GM12801 (cell line): Measurements from ENCODE around the gene TBX18.

Experiments
- TF ChIP-seq, protein P1 (sequence below): IDR thresholded peaks from one replicate; pipeline ENCODE4 v1.5.1; 2011; ENCODE audit warnings: control low read depth; ENCODE audit not compliant: insufficient read length; ENCODE audit errors: extremely low read depth

The TBX18 gene

DNA sequence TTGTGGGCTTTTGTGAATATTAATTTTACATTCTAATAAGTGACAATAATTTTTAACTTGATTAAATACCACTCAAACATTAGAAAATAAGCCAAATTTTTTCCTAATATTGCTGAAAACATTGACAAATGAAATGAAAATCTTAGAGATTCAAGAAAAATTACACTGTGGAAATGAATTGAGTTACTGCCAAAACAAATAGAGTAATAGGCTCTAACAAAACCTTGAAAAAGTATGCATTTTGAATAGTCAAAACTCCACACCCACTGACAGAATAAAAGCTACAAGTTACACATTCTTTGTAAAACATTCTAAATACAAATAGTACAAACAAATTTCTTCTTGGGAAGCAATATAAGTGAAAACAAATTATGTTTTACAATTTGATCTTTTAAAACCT is 5.9 kb downstream of the TBX18 start:
- TF ChIP-seq, protein P1, sequence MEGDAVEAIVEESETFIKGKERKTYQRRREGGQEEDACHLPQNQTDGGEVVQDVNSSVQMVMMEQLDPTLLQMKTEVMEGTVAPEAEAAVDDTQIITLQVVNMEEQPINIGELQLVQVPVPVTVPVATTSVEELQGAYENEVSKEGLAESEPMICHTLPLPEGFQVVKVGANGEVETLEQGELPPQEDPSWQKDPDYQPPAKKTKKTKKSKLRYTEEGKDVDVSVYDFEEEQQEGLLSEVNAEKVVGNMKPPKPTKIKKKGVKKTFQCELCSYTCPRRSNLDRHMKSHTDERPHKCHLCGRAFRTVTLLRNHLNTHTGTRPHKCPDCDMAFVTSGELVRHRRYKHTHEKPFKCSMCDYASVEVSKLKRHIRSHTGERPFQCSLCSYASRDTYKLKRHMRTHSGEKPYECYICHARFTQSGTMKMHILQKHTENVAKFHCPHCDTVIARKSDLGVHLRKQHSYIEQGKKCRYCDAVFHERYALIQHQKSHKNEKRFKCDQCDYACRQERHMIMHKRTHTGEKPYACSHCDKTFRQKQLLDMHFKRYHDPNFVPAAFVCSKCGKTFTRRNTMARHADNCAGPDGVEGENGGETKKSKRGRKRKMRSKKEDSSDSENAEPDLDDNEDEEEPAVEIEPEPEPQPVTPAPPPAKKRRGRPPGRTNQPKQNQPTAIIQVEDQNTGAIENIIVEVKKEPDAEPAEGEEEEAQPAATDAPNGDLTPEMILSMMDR, result no peak

DNA sequence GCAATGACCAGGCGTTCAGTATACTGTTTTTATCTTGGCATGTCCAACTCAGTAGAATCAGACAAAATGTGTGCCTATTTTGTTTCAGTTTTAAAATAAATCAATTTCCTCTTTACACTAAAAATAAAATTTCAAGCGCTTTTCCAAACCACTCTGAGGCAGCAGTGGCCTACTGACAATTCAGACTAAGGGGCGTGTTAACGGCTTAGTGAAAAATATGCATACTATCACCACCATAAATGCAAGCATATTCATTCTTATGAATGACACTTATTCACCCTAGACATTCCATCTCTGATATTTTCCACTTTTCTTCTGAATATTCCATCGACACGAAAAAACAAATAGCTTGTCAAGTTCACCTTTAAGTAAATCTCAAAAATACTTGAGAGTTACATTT is 7.5 kb downstream of the TBX18 start:
- TF ChIP-seq, protein P1, result no peak

DNA sequence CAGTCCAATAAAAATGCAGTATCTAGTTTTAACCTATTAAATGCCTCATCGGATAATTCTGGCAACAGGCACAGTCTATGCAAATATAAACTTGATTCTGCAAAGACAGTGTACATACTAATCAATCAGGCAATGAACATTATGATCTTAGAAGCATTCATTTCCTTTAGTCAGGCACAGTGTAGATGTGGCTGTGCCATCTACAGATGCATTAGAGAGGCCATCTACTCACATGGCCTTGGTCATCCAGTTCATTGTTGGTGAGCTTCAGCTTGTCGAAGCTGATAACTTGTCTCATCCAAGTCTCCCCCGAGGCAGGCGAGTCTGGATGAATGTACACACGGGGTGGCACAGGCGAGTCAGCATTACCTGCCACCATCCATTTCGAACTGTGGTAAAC is 7.9 kb downstream of the TBX18 start:
- TF ChIP-seq, protein P1, result no peak

DNA sequence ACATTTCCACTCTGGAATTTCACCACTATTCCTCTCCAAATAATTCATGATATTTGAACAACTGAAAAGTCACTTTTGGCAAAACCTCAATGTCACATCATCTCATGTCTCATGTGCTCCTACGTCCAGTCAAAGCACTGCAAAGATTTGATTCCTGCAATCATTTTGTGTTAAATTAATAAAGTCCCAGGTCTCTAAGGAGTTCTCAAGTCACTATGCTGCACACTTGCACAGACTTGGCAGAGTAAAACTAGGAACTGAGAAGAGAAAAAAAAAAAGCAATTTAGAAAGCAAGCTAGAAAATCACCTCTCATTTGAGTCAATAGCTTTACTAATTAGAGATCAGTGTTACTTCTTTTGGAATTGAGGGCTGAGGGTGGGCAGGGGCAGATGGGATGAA is 11.2 kb downstream of the TBX18 start:
- TF ChIP-seq, protein P1, result no peak

DNA sequence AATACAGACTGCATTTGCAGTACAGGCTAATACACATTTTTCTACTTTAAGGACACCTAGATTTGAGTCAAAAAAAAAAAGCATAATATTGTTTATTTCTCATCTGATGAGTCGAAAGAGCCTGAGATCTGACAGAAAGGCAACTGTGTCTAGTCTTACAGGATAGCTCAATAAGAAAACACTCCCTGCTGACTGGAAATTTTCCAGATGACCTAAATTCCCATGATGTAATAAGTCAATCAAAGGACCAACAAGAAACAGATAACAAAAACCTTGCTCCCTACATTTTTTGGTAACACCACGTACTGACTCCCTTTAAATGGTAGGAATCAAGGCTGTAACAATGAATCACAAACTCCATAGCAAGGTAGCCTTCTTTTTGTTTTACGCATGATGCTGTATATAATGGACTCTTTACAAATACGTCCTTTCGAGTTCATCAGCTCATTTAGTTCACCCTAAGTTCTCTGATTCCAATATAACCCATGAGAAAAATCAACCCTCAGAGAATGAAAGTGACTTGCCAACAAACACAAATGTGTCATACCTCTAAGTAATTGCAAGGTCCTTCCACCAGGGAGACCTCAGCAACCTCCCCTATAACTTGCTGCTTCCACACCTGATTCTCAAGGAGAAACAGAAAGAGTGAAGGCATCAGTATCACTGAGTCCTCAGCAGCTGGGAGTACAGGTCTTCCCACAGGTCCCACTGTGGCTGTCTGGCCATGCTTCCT is 12.1 kb downstream of the TBX18 start:
- TF ChIP-seq, protein P1, result no peak

DNA sequence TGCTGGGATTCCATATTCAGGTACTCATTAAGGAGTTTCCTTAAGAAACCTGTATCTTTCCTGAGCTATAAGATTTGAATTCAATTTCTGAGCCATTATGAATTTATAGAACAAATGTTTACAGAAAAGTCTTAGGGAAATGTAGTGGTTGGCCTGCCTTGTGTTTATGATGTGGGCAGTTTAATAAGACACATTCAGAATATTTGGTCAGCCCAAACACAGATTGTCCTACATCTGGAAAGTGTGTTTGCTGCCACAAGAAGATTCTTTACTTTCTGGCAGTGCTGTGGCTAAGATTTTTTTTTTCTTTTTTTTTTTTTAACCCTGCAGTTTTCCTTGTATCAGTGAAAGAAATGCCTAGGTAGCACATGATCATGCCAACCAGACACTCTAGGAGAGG is 15.2 kb downstream of the TBX18 start:
- TF ChIP-seq, protein P1, result no peak

DNA sequence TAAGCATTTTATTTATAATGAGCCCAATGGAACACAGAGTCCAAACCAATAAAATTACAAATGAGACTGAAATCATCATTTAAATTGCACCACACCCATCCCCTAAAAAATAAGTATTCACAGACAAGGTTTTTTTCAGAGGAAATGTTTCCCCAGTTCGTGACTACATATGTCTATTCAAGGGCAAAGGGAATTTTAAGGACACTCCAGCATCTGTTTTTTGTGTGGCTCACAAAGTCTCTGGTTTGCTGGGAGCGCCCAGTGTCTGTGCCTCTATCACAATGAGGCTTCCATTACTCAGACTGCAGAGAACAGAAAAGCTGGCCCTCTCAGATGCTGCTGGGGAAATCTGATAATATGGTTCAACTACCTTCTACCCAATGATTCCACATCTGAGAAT is 16.0 kb downstream of the TBX18 start:
- TF ChIP-seq, protein P1, result no peak

DNA sequence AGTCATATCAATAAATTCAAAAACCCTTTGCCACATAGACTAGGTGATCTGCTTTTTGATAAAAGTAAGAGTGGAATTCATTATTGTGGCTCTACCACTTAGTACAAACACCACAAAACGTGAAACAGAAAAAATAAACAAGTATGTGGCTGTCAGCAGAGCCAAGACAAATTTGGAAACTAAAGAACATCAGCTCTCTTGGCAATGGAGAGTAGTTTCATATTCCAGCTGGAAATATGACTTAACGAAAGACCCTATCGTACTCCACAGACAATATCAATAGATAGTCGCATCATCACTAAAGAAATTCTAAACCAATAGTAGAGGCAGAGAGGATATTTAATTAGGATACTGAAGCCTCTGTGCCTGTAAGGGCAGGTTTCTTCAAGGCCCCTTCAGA is 20.8 kb downstream of the TBX18 start:
- TF ChIP-seq, protein P1, result no peak
